Activated naive CD4-positive, alpha-beta T cell (primary cell): ENCODE data around the gene BRME1.

Experiments used
- DNase-seq, 4 experiments: peaks; one replicate each; lab custom pipeline; 2025; lab: John Stamatoyannopoulos, UW

The BRME1 gene

DNA sequence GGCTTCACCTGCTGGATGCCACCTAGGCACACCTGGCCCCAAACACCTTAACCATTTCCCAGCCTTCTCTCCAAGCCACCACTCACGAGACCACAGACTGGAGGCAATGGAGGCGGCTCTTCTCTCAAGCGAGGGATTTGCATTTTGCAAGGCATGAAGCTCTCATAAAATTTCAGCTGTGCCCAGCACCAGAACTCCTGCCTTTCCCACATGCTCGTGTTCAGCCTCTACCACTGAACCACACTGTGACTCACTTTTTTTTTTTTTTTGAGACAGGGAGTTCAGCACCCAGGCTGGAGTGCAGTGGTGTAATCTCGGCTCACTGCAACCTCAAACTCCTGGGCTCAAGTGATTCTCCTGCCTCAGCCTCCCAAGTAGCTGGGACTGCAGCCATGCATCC lies 18.4 kb downstream of the BRME1 start:
- no peak for DNase-seq

DNA sequence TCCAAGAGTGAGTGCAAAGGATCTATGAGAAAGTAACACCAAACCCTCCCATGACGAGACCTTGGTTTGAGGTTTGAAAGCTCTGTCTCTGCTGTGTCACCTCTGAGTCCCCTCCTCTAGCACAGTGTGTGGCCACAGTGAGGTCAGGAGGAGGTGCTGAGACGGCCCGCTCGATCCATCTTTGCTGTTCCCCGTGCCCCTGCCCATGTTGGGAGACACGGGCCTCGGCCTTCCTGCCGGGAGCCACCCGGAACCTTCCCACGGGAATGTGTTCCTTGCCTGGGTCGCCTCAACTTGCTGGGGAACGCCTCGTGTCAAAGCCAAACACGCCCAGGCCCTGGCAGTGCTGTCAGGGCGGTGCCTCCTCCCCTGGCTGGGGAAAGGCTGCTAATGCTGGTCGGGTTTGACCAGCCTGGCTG lies 18.9 kb downstream of the BRME1 start:
- DNase-seq: no peak

DNA sequence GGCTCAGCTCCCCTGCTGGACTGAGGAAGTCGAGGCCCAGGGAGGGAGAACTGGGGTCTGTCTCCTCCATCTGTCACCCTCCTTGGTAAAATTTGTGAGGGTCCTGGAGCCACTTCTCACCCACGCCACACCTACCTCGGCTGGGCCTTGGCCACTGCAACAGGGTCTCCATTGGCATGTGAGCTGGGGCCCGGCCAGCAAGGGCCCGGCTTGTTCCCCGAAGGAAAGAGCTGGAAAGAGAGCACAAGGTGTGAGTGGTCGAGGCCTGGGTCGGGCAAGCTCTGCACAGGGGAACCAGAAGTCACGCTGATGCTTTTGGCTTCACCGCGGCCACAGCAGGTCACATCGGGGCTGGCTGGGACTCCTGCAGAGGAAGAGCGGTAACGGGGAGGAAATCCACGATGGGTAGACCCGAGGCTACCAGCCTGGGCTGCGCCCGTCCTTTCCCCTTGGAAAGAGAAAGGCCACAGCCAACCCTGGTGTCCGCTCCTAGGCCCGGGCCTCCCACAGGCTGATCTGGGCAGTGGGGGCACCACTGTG lies 20.0 kb downstream of the BRME1 start:
- DNase-seq: no peak

DNA sequence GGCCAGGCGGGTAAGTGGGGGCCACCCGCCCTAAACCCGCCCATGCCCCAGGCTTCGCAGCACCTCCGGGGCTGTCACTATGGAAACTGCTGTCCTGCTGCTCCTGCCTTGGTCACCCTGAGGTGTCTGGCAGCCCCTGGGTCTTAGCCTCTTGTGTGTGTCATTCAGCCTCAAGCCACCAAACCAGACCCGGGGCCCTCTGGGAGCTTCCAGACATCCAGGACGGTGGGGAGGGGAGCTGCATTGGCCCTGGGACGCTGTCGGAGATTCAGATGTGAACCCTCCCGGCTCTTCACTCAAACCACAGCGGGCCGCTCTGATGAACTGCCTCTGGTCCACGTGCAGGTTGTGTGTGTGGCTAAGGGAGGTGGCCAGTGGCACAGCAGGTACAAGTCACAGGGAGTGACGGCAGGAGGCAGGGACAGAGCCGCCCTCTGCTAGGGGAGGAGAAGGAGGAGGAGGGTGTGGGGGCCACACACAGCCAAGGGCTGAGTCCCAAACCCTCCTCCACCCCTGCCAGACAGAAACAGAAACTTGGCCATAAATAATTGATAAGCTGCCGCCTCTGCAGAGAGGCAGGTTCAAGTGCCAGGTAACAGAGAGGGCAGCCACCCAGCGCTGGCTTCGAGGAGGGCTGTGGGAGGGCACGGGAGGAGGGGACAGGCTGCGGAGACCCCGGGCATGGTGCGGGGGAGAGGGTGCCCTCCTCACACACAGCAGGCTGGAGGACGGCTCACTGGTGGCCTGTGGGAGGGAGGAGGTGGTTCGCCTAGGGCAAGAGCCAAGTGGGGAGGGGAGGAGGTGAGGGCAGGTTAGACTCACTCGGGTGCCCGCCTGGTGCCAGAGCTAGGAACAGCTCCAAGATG lies 21.0 kb downstream of the BRME1 start:
- DNase-seq: no peak

DNA sequence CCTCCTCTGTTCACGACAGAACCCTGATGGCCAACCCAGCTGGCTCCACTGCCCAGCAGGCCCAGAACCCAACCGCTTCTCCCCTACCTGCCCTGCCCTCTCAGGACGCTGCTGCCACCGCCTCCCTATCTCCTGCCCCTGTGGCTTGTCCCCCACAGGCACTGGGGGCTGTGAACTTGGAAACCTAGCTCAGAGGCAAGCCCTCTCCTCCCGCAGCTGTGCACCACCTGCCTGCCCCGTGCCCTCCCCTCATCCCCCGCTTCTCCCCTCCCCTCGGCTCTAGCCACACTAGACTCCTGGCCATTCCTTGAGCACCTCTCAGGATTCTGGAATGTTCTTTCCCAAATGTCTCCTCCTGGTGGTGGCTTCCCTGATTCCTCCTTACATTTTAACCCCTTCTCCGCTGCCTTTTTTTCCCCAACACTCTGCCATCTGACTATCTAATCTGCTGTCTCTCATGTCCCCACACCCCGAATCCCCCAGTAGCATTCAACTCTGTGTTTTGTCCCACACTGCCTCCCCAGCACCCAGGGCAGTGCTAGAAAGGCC lies 22.3 kb downstream of the BRME1 start:
- no peak for DNase-seq

DNA sequence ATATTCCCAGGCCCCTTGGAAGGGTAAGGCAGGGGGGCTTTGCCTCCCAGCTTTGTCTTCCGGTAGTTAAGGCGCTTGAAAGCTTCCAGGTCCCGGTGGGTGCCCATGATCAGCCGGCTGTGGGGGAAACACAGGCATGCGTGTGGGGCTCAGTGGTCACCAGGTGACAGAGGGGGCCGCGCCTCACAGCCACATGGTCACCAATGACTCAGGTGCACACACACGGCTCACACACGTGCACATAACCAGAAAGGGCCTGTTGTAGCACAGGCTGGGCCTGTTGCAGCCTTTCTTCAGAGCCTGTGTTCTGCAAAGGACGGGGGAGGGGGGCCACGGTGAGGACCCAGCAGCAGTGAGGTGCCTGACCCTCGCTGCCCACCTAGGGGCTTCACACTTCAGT lies 23.1 kb downstream of the BRME1 start:
- no peak for DNase-seq

DNA sequence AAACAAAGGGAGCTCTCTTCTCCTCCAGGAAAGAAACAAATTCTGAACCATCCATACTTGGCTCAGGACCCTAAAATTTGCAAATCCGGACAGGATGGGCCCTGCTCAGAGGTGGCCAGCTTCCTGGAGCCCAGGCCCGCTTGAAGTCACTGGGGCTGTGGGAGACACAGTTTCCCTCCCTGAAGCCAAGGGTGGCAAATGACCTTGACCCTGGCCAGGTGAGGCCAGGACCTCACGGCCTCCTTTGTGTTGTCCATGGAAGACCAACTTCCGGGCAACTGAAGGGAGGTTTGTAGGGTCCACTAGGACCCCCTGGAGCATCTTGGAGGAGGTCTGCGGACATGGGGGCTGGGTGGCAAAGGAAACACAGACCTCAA lies 23.5 kb downstream of the BRME1 start:
- no peak for DNase-seq

DNA sequence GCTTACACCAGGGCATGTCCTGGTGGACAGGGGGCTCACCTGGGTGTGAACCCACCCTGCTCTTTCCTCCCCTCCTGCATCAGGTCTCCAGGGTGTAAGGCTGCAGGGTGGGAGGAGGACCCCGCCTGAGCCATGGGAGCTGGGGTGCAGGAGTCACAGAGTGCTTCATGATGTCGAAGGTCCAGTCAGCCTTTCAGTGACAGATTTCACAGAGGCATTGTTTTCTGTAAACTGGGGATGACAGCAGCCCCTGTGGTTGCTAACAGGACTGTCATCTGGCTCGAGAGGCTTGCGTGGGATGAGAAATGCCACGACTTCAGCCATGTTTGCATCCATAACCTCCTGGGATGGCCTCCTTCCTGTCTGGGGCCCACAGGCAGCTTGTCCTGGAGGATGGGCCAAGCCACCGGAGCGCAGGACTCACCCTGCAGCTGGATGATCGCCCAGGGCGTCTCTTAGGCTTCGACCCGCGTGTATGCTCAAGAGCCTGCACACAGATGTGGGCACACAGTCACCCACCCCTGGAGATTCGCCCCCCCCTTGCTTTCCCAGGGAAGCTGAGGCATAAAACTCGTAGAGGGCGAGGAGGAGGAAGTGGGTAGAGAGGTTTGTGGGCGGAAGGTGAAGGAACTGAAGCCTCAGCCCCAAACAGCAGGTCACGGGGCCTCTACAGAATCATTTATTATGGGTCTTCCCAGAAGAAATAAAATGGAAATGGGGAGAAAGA lies 24.1 kb downstream of the BRME1 start:
- peak in 1 of 4 experiments; percentile 17 for DNase-seq

DNA sequence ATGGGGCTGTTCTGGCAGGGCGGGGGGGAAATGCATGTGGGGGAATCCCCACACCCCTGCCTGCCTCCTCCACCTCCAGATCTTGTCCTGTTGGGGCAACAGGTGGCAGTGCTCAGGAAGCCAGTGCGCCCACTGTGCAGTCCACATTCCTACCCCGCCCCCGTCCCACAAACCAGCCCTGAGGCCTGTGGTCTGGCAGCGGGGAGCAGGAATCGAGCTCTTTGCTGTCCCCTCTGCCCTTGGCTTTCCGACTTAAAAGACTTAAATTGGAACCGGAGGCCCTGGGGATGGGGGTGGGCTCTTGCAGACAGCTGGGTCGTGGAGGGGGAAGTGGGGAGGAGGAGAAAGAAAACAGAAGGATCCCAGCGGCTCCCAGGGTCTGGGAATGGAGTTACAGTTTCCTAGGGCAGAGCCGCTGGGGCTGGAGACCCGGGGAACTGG lies 24.6 kb downstream of the BRME1 start:
- no peak for DNase-seq

DNA sequence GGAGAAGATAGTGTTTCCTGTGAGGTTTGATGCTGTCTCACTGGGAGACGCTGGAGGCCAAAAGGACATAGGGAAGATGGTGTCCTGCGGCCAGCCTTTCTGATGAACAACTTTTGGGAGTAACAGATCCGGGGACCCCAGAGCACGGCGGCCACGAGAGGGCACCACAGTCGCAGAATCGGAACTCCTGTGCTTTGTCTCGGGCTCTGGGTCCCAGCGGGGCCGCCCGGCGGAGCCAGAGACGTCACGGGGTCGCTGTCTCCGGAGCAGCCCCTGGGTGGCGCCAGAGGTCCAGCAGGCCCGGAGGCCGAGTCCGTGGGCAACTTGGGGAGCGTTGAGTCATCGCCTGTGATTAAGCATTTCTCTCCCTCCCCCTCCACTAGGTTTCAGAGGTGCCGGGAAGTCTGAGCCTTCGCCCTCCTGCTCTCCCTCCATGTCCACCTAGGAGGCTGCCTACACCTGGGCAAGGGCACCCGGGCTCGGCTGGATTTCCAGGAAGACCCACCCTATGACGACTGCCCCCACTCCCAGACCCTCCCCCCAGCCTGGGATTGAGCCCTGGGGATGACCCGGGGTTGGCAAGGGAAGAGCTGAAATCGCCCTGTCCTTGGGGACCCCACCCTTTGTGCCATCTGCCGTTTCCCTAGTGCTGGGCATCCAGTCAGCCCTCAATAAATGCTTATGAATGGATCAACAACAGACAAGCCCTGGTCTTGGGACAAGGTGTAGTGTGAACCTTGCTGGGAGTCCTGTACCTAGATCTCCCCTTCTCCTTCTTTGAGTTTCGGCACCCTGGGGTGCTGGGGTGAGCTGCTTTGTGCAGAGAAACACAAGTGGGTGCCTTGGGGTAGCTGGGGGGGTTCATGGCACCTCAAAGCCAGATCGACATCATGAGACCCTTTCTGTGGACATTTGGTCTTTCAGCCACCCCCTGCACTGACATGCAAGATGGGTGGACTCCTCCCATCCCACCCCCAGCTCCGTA lies 25.6 kb downstream of the BRME1 start:
- peak; percentile 96 to 97 (median 96) for DNase-seq

DNA sequence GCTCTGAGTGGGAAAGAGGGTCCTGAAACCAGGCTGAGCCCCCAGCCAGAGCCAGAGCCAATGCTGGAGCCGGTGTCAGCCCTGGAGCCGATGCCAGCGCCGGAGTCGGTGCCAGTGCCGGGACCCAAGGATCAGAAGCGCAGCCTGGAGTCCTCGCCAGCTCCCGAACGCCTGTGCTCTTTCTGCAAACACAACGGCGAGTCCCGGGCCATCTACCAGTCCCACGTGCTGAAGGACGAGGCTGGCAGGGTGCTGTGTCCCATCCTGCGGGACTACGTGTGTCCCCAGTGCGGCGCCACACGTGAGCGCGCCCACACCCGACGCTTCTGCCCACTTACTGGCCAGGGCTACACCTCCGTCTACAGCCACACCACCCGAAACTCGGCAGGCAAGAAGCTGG lies 28.6 kb downstream of the BRME1 start:
- no peak for DNase-seq

DNA sequence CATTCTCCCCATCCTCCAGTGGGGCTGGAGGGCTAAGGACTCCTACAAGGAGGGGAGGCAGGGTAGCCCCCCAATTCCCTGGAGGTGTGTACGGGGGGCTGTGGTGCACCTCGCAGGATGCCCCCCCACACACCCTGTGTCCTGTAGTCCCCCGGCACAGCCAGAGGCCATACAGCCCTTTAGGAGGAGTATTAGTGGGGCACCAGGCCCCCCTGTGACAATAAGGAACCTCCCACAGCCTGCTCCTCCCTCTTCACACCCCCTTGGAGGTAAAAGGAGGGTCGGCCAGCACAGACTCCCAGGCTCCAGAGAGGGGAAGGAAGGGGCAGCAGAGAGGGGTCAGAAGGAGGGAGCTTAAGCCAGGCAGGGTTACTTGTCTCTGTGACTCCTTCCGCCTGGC lies 29.1 kb downstream of the BRME1 start, which contains the start of gene NANOS3:
Gene NANOS3 (plus strand): TSS at position 301 of the 400 bp plus-strand sequence. CDS start 115 bp downstream, outside the sequence.
- DNase-seq: no peak

DNA sequence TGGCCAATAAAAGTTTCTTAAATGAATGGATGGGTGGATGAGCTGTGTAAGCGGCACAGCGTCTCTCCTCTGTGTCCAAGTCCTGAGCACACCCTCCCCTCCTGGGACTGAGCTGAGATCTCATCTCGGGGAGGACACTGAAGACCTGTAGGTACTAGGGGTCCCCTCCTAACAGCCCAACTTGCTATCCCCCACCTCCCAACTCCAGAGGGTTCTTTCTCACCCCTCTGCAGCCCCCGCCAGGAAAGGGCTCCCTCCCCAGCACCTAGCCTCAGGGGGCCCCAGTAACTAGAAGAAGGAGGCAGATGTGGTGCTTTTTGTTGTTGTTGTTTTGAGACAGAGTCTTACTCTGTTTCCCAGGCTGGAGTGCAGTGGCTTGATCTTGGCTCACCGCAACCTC lies 30.1 kb downstream of the BRME1 start:
- DNase-seq: no peak

DNA sequence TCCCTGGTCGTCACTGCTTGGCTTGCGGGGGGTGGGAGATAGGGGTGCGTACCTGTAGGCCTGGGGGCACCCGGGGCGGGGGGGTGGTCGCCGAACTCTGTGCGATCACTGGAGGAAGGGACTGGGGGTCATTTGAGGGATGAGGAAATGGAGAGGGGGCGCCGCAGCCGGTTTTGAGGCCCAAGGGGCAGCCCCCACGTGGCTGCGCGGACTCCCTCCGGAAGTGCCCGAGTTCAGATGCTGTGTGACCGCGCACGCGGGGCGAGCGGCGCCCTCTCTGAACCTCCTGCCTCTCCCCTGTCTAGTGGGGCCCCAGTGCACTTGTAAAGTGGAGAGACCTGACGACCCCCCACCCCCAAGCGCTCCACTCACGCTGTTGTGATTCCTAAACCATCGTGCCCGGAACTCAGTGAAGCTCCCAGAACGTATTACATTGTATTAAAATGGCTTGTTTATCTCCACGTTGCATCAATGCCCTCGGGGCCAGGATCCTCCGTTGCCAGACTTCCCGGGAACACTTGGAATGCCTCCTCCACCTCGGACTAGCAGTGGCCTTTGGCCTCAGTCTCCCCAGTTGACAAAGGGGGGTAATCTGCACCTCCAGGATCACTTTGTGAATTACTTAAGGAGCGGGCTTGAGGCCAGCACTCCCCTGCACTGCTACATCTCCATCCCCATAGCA lies 31.9 kb downstream of the BRME1 start:
- no peak for DNase-seq

DNA sequence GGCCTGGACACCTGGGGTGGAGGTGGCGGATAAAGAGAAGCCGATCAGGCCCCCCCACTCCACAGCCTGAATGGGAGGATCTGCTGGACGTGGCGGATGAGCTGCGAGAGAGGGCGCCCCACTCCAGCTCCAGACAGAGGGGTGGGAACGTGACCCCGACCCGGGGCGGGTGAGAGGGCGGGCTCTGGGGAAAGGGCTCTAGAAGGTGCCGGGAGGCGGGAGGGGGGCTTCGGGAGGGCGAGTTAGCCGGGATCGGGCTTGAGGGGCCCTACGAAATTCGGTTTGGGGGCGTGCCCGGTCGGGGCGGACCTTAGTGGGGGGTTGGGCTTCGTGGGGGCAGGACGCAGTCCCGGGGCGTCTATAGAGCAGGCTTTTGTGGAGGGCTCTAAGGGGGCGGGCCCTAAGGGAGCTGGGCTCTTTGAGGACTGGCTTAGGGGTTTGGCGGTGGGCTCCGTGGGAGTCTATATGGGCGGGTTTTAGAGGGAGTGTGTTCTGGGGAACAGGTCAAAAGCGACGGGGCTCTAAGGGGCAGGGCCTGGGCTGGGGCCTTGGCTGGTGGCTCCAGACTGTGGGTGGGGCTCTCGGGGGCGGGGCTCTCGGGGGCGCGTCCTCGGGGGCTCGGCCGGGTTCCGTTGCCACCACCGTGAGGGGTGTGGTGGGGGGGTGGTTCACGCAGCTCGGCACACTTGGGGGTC lies 33.1 kb downstream of the BRME1 start:
- peak in 1 of 4 experiments; percentile 27 for DNase-seq

DNA sequence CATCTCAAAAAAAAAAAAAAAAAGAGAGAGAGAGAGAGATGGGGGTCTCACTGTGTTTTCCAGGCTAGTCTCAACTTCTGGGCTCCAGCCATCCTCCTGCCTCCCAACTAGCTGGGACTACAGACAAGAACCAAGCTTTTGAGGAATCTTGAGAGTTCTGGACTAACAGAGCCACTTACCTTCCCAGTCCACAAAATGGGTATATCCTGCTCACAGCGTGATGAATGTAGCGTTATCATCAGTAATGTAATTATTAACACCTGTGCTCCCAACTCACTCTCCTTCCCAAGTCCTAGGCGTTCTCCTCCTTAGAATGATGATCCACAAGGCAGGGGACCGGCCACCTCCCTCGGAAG lies 33.6 kb downstream of the BRME1 start:
- no peak for DNase-seq

DNA sequence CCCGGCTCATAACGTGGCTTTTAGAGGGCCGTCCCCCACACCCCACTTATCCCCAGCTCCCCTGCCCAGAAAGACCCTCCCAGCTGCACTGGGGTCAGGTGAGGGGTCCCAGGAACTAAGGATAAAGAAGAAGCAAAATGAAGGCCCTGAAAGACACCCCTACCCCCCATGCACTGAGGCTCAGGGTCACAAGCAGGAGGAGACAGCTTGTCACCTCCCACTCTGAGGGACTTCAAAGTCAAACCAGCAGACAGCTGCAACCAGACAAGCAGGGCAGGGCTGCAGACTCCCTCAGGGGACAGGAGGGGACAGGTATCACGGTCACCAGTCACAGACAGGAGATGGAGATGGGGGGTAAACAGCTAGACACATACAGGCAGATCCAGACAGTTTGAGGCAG lies 35.0 kb downstream of the BRME1 start:
- no peak for DNase-seq

DNA sequence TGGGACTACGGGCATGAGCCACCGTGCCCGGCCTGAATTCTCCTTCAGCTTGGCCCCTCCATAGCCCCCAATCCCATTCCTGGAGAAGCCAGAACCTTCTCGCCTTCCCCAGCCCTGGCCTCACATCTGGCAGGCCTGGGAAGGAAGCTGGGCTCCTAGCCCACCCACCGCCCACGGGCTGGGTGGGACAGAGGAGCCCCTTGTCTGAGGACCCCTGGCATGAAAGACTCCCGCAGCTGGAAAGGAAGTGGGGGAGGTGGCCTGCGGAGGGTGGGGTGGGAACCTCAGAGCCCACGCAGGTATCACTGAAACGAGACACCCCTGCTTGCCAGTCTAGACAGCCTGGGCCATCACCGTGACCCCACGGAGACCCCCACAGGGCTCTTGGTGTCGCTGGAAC lies 36.6 kb downstream of the BRME1 start:
- DNase-seq: no peak

DNA sequence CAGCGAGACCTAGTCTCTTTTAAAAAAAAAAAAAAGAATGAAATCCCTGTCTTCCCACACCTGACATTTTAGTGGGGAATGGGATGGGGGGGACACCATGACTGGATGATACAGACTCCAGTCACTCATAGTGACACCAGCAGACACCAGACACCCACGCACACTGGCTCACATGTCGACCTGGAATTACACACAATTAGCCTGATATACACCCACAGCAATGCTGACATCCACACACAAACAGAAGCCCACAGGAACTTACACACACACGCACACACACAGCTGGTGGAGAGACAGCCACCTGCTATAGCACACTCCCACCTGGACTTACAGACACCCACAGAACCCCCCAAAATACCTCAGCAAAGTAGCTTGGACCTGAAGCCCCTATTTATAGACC lies 37.3 kb downstream of the BRME1 start:
- DNase-seq: no peak

DNA sequence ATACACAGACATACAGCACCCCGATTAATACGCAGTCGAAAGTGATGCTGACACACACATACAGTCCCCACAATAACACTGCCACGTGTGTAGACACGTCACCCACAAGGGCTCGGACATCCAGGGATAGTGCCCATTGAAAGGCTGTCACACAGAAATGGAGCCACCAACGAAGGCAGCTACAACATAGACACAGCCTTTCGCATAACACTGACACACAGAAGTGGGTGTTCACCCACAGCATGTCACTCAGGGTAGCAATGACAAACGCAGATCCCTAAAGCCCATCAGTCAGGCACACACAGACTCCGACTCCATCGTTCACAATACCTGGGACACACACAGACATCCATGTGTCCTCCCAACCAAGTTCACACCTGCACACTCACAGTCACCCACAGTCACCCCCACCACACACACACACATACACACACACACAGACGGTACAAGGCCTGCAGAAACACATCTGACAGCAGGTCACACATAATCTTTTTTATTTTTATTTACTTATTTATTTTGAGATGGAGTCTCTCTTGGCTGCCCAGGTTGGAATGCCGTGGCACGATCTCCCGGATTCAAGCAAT lies 39.4 kb downstream of the BRME1 start:
- DNase-seq: no peak
